Measurements from ENCODE around the gene KRT39.
"Not testable (repeated sequence)": the region's sequence is repeated elsewhere in the genome, so short reads cannot be mapped to it uniquely, and the experiment has no call there.

KRT39 gene

GRCh38 chr17:40966848-40967247 lies at the start of gene KRT39:
TSS of gene KRT39 (minus strand) at chr17:40966948. CDS start at chr17:40966856, 92 bp downstream.
- DNase-seq: no peak

GRCh38 chr17:41015454-41015853 lies 48.7 kb upstream of the KRT39 start:
- DNase-seq: no peak

GRCh38 chr17:41013606-41014005 lies 46.9 kb upstream of the KRT39 start:
- no peak for DNase-seq

- no peak for DNase-seq
These were observed 46.4 kb upstream of the KRT39 start for GRCh38 chr17:41013181-41013580.

- DNase-seq: no peak
These were observed 45.8 kb upstream of the KRT39 start for GRCh38 chr17:41012326-41013120.

GRCh38 chr17:41010441-41010840 lies 43.7 kb upstream of the KRT39 start:
- no peak for DNase-seq

- no peak for DNase-seq
These were observed 43.2 kb upstream of the KRT39 start for GRCh38 chr17:41009936-41010335.

GRCh38 chr17:41009301-41009760 lies 42.6 kb upstream of the KRT39 start:
- DNase-seq: no peak

GRCh38 chr17:41008811-41009210 lies 42.1 kb upstream of the KRT39 start, which contains the start of gene KRTAP3-1:
TSS of gene KRTAP3-1 (minus strand) at chr17:41009128. CDS start at chr17:41009074, 54 bp downstream.
- DNase-seq: no peak

- DNase-seq: no peak
These were observed 37.6 kb upstream of the KRT39 start for GRCh38 chr17:41004397-41004796.

- DNase-seq: no peak
These were observed 37.2 kb upstream of the KRT39 start for GRCh38 chr17:41003926-41004325.

GRCh38 chr17:41002814-41003213 lies 36.1 kb upstream of the KRT39 start:
- DNase-seq: no peak

GRCh38 chr17:41001795-41002194 lies 35.0 kb upstream of the KRT39 start:
- no peak for DNase-seq

- DNase-seq: not testable (repeated sequence)
These were observed 32.8 kb upstream of the KRT39 start, which contains the start of gene KRTAP3-2 for GRCh38 chr17:40999563-40999962. TSS of gene KRTAP3-2 (minus strand) at chr17:40999906. CDS start at chr17:40999853, 53 bp downstream.

- no peak for DNase-seq
These were observed 30.6 kb upstream of the KRT39 start for GRCh38 chr17:40997361-40997760.

- no peak for DNase-seq
These were observed 30.1 kb upstream of the KRT39 start for GRCh38 chr17:40996829-40997228.

- DNase-seq: no peak
These were observed 28.4 kb upstream of the KRT39 start for GRCh38 chr17:40995116-40995515.

- DNase-seq: peak; percentile 41
These were observed 27.1 kb upstream of the KRT39 start, which contains the start of gene KRTAP3-3 for GRCh38 chr17:40993839-40994238. TSS of gene KRTAP3-3 (minus strand) at chr17:40994164. CDS start at chr17:40994097, 67 bp downstream.

- no peak for DNase-seq
These were observed 26.3 kb upstream of the KRT39 start for GRCh38 chr17:40993084-40993483.

- DNase-seq: no peak
These were observed 25.9 kb upstream of the KRT39 start for GRCh38 chr17:40992666-40993065.

- DNase-seq: no peak
These were observed 20.2 kb upstream of the KRT39 start for GRCh38 chr17:40986920-40987319.

GRCh38 chr17:40984226-40984625 lies 17.5 kb upstream of the KRT39 start, which contains the start of gene KRT40:
TSS of gene KRT40 (minus strand) at chr17:40984326. CDS start at chr17:40984273, 53 bp downstream.
- DNase-seq: no peak

- DNase-seq: no peak
These were observed 14.4 kb upstream of the KRT39 start for GRCh38 chr17:40981115-40981514.

- no peak for DNase-seq
These were observed 13.8 kb upstream of the KRT39 start for GRCh38 chr17:40980596-40980995.

Data from NCI-H1417 treated with DMSO at 0.1 percent for 48 hours (cell line).